MCF 10A (cell line): ENCODE measurements around the gene SLC10A7. TPM values are rescaled to one million over a fixed set of nuclear protein-coding genes. Genes with fewer than 3 reads are reported as not detected.

Experiments used
- BruUV-seq: library from RNA; stranded (reverse); fragments of 400-500 nt; replicated peaks from 2 replicates; lab custom pipeline; 2021; lab: Mats Ljungman, UMichigan
- CTCF ChIA-PET: fragments of 300-600 bp; sonication (Branson Sonifier 250); formaldehyde crosslinking; extraction: SDS; loops from one replicate; lab custom pipeline; 2021; ENCODE audit warnings: antibody characterized with exemption, inconsistent platforms; lab: Yijun Ruan, JAX
- POLR2A ChIA-PET: fragments of 300-600, 350-650 bp; sonication (Branson Sonifier 250); formaldehyde crosslinking; extraction: SDS; loops from one replicate; lab custom pipeline; 2020; ENCODE audit warnings: antibody characterized with exemption, inconsistent platforms; lab: Yijun Ruan, JAX
- DNase-seq: peaks from one replicate; pipeline ENCODE4 v3.0.0-alpha.2; 2018; ENCODE audit not compliant: unreplicated experiment
- H3K27ac Mint-ChIP-seq: one replicate; pipeline ENCODE4 v1.8.0; 2022; ENCODE audit warnings: mild to moderate bottlenecking, low read depth, mixed read lengths; ENCODE audit not compliant: unreplicated experiment
- H3K27me3 Mint-ChIP-seq: one replicate; pipeline ENCODE4 v1.8.0; 2022; ENCODE audit warnings: mixed read lengths; ENCODE audit not compliant: insufficient read depth, unreplicated experiment
- H3K36me3 Mint-ChIP-seq: one replicate; pipeline ENCODE4 v1.8.0; 2022; ENCODE audit warnings: mild to moderate bottlenecking, moderate library complexity, mixed read lengths; ENCODE audit not compliant: insufficient read depth, unreplicated experiment
- H3K4me1 Mint-ChIP-seq: one replicate; pipeline ENCODE4 v1.8.0; 2022; ENCODE audit warnings: mixed read lengths; ENCODE audit not compliant: insufficient read depth, unreplicated experiment
- H3K4me3 Mint-ChIP-seq: one replicate; pipeline ENCODE4 v1.8.0; 2022; ENCODE audit warnings: mild to moderate bottlenecking, moderate library complexity, mixed read lengths; ENCODE audit not compliant: unreplicated experiment
- H3K9me3 Mint-ChIP-seq: one replicate; pipeline ENCODE4 v1.8.0; 2022; ENCODE audit warnings: mixed read lengths; ENCODE audit not compliant: unreplicated experiment
- CTCF ChIP-seq: fragments of 200-600 bp; IDR thresholded peaks from one replicate; pipeline ENCODE4 v1.8.0; 2022; ENCODE audit warnings: antibody characterized with exemption, mild to moderate bottlenecking; ENCODE audit not compliant: unreplicated experiment
- intact Hi-C: fragments of 100-400 bp; cut with micrococcal nuclease; formaldehyde crosslinking; loops from 2 replicates; pipeline ENCODE4 v1.14.1; 2022
- total RNA-seq: library from RNA; stranded (reverse); gene quantifications from 2 replicates; pipeline ENCODE4 v1.2.3, GENCODE V29; 2022

Gene SLC10A7
- total RNA-seq, 1 experiment from 2014 or later = 23.0 TPM

- Mint-ChIP-seq H3K27me3 (no peaks in the 10 kb centered on the region), H3K4me1 (no peaks in the 10 kb centered on the region)
- CTCF ChIA-PET = interaction anchor here (0.7 to 1.7 kb wide), 3 partner anchors 13 to 611 kb away, joined by 3 to 5 read pairs (median 4); no protein-coding TSS in a partner anchor
These were observed 264.2 kb downstream of the SLC10A7 start for GRCh38 chr4:146257511-146257910.

DNA sequence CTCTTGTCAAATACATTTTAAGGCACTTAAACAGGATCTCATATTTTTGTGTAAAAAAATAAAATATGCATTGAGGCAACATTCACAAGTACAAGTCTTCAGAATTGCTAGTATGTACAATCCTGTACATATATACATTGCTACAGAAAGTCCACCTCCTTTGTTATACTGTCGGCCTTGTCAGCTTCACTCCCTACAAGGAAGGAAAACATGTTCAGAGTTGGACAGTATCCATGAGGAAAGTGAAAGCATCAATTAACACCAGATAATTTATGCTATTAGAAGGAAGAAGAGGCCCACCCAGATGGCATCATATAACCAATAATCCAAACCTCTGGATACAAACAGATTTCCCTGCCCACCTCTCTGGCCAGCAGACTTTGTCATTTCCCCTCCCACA is 265.4 kb downstream of the SLC10A7 start:
- CTCF ChIA-PET = no interaction called here
- POLR2A ChIA-PET = interaction anchor here (0.7 kb wide), 1 partner anchor 651 kb away, joined by 3 read pairs; no protein-coding TSS in a partner anchor
- Mint-ChIP-seq H3K27me3 (no peaks in the 10 kb centered on the region), H3K27ac (no peak overlapping the region), H3K4me3 (no peak overlapping the region), H3K4me1 (no peaks in the 10 kb centered on the region), H3K9me3 (no peaks in the 10 kb centered on the region), H3K36me3 (no peaks in the 10 kb centered on the region)
- intact Hi-C loops = no loop called here
- no peak for DNase-seq
- no peak for TF ChIP-seq CTCF
- no TSS peak for BruUV-seq

More at GRCh38 chr4:146257511-146257910, 264.2 kb downstream of the SLC10A7 start:
- H3K27ac Mint-ChIP-seq = no peak overlapping the region
- no peak for TF ChIP-seq CTCF
- H3K36me3 Mint-ChIP-seq = no peaks in the 10 kb centered on the region
- H3K9me3 Mint-ChIP-seq = no peaks in the 10 kb centered on the region
- POLR2A ChIA-PET = no interaction called here
- H3K4me3 Mint-ChIP-seq = no peak overlapping the region
- no TSS peak for BruUV-seq
- intact Hi-C loops = no loop called here
- no peak for DNase-seq

- no peak for DNase-seq
- Mint-ChIP-seq H3K9me3 (no peaks in the 10 kb centered on the region), H3K4me1 (no peaks in the 10 kb centered on the region), H3K27ac (no peak overlapping the region), H3K4me3 (no peak overlapping the region), H3K36me3 (no peaks in the 10 kb centered on the region), H3K27me3 (no peaks in the 10 kb centered on the region)
- TF ChIP-seq CTCF = no peak
- POLR2A ChIA-PET = interaction anchor here (0.7 kb wide), 1 partner anchor 651 kb away, joined by 3 read pairs; no protein-coding TSS in a partner anchor
- CTCF ChIA-PET = no interaction called here
- intact Hi-C loops = no loop called here
- no TSS peak for BruUV-seq
These were observed 265.9 kb downstream of the SLC10A7 start for GRCh38 chr4:146255874-146256273.

GRCh38 chr4:146255463-146255862 is 266.3 kb downstream of the SLC10A7 start:
- no peak for TF ChIP-seq CTCF
- no peaks in the 10 kb centered on the region for H3K36me3 Mint-ChIP-seq
- ChIA-PET POLR2A (no interaction called here), CTCF (no interaction called here)
- no TSS peak for BruUV-seq
- no peaks in the 10 kb centered on the region for H3K4me1 Mint-ChIP-seq
- H3K4me3 Mint-ChIP-seq = no peak overlapping the region
- H3K27me3 Mint-ChIP-seq = no peaks in the 10 kb centered on the region
- H3K27ac Mint-ChIP-seq = no peak overlapping the region
- intact Hi-C loops = no loop called here
- no peak for DNase-seq
- no peaks in the 10 kb centered on the region for H3K9me3 Mint-ChIP-seq
